Stimulated activated CD8-positive, alpha-beta memory T cell treated with anti-CD3 and anti-CD28 coated beads, Interleukin-7, amount 100 ng/mL, for 24 hours (primary cell): Measurements from ENCODE around the gene ZNF28.
"Not testable (repeated sequence)": the region's sequence is repeated elsewhere in the genome, so short reads cannot be mapped to it uniquely, and the experiment has no call there.

Experiments used
- DNase-seq: peaks from one replicate; pipeline ENCODE4 v3.0.0-alpha.2; 2020; ENCODE audit warnings: low read depth

ZNF28 gene

DNA sequence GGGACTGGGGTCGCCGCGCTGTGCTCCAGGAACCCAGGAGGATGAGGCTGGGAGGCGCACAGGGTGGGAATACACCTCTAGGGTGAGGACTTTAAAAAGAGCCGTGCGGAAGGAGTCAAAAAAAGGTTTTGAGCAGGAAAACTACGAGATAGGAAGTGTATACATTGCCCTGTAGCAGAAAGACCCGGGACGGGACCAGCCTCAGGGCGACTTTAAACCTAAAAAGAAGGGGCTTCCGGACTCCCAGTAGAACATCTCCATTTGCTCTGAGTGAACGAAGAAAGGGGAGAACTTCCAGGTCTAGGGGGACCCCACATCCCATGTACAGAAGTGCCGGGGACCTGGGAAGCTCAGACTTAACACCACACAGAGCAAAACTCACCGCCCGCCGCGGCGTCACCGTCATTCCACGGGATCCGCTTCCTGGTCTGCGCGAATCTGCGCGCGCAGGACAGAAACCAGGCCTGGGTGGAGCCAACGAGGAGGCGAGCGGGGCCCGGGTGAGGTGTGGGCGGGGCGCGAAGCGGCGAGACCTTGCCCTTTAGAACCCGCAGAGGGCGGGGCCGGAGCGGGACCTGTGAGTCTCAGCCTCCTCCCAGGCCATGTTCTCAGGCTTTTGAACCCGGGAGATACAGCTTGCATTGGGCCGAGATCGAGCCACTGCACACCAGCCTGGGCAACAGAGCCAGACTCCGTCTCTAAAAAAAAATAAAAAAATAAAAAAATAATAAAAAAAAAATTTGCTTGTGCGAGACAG, at the start of gene ZNF28:
Gene ZNF28, minus strand, starts transcription at position 430 of the 757 bp plus-strand sequence. CDS start 3,675 bp downstream, outside the sequence.
- DNase-seq: peak; percentile 40

DNA sequence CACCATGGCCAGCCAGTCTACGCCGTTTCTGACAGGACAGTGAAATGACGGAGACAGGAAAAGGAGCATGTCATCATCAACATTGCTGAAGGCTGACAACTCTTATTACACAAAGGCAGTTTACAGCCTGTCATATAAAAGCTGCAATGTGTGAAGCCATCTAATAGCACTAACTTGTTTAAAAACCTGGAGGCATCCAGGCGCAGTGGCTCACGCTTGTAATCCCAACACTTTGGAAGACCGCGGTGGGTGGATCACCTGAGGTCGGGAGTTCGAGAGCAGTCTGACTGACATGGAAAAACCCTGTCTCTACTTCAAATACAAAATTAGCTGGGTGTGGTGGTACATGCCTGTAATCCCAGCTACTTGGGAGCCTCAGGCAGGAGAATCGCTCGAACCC, 46.6 kb upstream of the ZNF28 start:
- DNase-seq: not testable (repeated sequence)

DNA sequence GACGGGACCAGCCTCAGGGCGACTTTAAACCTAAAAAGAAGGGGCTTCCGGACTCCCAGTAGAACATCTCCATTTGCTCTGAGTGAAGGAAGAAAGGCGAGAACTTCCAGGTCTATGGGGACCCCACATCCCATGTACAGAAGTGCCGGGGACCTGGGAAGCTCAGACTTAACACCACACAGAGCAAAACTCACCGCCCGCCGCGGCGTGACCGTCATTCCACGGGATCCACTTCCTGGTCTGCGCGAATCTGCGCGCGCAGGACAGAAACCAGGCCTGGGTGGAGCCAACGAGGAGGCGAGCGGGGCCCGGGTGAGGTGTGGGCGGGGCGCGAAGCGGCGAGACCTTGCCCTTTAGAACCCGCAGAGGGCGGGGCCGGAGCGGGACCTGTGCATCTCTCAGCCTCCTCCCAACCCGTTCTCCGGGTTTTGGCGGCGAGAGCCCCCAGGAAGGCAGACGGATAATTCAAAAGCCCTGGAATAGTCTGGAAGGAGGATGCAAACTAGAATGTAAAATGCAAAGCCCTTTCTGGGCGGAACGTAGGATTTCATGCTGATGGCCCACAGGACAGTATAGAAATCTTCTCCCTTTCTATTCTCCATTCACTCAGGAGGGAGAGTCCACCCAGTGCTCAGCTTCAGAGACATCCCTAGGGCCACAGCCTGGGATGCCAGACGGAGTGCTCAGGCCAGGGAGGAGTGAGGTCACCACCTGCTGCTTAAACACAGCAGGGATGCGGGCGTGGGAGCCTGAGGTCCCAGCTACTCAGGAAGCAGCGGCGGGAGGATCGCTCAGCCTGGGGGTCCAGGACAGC, 36.2 kb upstream of the ZNF28 start, which contains the start of gene ZNF468:
Gene ZNF468, minus strand, starts transcription at position 242 of the 814 bp plus-strand sequence. CDS start 3,347 bp downstream, outside the sequence.
- DNase-seq: peak; percentile 30

DNA sequence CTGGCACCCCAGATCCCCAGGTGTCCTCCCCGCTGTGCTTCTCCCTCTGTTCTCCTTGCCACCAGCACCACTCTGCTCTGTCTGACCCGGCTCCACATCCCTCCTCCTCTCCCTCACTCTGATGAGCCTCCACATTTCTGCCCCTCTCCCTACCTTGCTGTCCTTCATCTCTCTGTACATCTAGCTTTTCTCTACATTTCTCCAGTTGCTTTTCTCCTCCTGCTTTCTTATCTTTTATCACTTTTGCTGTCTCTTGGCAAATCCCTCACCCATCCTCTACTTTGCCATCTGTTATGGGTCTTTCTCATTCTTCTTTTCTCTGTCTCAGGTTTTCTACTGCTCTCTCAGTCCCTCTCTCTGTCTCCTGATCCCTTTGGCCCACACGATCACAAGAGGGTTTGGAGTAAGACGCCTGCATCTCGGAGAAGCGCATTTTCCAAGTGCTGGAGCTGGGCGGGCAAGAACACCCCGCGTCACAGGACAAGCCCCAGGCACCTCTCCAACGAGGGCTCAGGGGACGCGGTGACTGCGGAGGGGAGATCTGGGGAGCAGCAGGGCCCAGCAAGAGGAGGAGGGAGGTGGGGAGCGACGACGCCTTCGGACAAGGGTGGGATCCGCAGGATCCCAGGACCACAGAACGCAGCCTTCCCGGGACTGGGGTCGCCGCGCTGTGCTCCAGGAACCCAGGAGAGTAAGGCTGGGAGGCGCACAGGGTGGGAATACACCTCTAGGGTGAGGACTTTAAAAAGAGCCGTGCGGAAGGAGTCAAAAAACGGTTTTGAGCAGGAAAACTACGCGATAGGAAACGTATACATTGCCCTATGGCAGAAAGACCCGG, 35.3 kb upstream of the ZNF28 start:
- DNase-seq: not testable (repeated sequence)

DNA sequence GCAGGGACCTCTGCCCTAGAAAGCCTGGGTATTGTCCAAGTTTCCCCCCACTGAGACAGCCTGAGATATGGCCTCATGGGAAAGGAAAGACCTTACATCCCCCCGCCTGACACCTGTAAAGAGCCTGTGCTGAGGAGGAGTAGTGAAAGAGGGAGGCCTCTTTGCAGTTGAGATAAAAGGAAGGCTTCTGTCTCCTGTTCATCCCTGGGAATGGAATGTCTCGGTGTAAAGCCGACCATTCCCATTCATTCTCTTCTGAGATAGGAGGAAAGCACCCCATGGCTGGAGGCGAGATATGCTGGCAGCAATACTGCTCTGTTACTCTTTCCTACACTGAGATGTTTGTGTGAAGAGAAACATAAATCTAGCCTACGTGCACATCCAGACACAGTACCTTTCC, 25.9 kb upstream of the ZNF28 start:
- not testable (repeated sequence) for DNase-seq

DNA sequence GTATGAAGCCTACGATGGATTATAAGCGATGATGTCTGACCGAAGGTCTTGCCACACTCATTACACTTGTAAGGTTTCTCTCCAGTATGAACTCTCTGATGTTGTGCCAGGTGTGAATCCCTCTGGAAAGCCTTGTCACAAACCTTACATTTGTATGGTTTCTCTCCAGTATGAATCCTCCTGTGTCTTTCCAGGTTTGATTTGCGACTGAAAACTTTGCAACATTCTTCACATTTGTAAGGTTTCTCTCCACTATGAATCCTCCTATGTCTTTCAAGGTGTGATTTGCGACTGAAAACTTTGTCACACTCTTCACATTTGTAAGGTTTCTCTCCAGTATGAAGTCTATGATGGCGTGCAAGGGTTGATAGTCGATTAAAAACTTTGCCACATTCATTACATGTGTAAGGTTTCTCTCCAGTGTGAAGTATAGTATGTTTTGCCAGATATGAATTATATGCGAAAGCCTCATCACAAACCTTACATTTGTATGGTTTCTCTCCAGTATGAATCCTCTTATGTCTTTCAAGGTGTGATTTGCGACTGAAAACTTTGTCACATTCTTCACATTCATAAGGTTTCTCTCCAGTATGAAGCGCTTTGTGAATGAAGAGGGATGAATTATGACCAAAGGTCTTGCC, 19.5 kb upstream of the ZNF28 start:
- DNase-seq: not testable (repeated sequence)

DNA sequence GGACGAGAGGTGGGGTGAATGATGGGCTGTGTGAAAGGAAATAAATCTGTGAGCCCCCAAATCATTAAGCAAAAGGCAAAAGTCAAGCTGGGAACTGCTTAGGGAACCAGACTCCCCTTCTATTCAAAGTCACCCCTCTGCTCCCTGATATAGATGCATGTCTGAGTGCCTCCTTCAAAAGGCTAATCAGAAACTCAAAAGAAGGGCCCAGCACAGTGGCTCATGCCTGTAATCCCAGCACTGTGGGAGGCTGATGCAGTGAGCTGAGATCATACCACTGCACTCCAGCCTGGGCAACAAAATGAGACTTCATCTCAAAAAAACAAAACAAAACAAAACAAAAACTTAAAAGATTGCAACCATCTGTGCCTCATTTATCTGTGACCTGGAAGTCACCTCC, 12.9 kb upstream of the ZNF28 start:
- DNase-seq: not testable (repeated sequence)

DNA sequence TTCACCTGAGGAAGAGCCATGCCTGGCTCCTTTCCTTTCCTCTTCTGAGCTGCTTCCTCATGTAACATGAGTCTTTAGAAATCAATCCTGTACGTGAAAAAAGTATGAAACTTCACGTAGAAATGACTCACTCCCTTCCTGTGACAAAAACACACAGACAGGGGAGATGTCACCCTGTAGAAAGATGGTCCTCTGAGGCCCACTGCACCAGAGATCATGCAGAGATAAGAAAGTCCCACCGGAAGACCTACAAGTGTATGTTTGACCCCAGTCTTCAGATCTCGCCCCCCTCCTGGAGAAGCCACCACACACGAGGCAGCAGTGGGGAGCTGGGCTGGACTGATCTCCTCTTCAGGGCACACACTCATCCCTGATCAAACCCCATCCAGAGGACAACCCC, 12.1 kb upstream of the ZNF28 start:
- not testable (repeated sequence) for DNase-seq

DNA sequence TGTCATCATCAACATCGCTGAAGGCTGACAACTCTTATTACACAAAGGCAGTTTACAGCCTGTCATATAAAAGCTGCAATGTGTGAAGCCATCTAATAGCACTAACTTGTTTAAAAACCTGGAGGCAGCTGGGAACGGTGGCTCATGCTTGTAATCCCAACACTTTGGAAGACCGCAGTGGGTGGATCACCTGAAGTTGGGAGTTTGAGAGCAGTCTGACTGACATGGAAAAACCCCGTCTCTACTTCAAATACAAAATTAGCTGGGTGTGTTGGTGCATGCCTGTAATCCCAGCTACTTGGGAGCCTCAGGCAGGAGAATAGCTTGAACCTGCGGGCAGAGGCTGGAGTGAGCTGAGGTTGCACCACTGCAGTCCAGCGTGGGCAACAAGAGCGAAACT, 8.4 kb upstream of the ZNF28 start:
- not testable (repeated sequence) for DNase-seq

DNA sequence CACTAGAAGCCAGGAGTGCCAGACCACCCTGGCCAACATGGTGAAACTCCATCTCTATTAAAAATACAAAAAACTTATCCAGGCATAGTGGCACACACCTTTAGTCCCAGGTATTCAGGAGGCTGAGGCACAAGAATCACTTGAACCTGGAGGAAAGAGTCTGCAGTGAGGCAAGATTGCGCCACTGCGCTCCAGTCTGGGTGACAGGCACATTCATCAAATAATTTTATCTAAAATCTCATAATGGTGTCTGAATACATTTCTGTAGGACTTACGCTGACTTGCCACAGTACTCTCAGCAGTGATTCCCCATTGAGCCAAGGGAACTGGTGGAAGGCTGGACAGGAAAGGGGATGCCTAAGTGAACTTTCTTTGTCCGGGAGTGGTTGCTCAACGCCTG, 4.3 kb upstream of the ZNF28 start:
- DNase-seq: no peak

DNA sequence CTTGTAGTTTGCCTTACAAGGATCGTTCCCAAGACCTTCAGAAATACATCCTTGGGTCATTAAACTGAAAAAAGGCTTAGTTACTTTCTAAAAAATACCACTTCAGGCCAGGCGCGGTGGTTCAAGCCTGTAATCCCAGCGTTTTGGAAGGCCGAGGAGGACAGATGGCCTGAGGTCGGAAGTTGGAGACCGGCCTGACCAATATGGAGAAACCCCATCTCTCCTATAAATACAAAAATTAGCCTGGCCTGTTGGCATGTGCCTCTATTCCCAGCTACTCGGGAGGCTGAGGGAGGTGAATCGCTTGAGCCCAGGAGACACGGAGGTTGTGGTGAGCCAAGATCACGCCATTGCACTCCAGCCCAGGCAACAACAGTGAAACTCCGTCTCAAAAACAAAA, 2.2 kb upstream of the ZNF28 start:
- no peak for DNase-seq

DNA sequence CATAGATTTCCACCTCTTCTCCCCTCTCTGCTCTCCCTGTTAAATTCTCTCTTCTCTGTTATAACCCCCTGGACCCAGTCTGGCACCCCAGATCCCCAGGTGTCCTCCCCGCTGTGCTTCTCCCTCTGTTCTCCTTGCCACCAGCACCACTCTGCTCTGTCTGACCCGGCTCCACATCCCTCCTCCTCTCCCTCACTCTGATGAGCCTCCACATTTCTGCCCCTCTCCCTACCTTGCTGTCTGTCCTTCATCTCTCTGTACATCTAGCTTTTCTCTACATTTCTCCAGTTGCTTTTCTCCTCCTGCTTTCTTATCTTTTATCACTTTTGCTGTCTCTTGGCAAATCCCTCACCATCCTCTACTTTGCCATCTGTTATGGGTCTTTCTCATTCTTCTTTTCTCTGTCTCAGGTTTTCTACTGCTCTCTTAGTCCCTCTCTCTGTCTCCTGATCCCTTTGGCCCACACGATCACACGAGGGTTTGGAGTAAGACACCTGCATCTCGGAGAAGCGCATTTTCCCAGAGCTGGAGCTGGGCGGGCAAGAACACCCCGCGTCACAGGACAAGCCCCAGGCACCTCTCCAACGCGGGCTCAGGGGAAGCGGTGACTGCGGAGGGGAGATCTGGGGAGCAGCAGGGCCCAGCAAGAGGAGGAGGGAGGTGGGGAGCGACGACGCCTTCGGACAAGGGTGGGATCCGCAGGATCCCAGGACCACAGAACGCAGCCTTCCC, 795 bp downstream of the ZNF28 start:
- peak; percentile 4 for DNase-seq

DNA sequence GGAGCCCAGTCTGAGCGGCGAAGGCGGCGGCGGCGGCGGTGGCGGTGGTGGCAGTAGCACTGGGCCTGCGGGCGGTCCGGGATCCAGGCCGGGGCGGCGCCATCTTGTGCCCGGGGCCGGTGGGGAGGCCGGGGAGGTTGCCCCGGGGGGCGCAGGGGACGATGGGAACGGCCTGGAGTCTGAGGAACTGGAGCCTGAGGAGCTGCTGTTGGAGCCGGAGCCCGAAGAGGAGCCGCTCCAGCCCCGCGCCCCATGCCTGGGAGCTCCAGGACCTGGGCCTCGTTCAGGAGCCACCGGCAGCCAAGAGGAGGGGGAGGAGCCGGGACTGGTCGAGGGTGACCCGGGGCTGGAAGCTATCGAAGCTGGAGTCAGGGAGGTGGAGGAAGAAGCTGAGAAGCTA, 11.6 kb downstream of the ZNF28 start:
- no peak for DNase-seq

DNA sequence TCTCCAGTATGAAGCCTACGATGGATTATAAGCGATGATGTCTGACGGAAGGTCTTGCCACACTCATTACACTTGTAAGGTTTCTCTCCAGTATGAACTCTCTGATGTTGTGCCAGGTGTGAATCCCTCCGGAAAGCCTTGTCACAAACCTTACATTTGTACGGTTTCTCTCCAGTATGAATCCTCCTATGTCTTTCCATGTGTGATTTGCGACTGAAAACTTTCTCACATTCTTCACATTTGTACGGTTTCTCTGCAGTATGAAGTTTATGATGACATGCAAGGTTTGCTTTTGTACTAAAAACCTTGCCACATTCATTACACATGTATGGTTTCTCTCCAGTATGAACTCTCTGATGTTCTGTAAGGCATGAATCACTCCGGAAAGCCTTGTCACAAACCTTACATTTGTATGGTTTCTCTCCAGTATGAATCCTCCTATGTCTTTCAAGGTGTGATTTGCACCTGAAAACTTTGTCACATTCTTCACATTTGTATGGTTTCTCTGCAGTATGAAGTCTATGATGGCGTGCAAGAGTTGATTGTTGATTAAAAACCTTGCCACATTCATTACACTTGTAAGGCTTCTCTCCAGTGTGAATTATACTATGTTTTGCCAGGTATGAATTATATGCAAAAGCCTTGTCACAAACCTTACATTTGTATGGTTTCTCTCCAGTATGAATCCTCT, 21.3 kb downstream of the ZNF28 start:
- DNase-seq: not testable (repeated sequence)

DNA sequence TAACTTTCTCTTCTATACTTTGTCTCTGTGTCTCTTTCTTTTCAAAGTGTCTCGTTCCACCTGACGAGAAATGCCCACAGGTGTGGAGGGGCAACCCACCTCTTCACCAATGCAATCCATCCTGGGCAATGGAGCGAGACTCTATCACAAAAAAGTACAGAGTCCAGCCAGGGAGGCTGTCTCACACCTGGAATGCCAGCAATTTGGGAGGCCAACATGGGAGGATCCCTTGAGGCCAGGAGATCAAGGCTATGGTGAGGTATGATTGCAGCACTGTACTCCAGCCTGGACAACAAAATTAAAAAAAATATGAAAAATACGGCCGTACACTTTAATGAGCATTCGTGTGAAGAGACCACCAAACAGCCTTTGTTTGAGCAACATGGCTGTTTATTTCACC, 32.0 kb downstream of the ZNF28 start:
- DNase-seq: no peak

DNA sequence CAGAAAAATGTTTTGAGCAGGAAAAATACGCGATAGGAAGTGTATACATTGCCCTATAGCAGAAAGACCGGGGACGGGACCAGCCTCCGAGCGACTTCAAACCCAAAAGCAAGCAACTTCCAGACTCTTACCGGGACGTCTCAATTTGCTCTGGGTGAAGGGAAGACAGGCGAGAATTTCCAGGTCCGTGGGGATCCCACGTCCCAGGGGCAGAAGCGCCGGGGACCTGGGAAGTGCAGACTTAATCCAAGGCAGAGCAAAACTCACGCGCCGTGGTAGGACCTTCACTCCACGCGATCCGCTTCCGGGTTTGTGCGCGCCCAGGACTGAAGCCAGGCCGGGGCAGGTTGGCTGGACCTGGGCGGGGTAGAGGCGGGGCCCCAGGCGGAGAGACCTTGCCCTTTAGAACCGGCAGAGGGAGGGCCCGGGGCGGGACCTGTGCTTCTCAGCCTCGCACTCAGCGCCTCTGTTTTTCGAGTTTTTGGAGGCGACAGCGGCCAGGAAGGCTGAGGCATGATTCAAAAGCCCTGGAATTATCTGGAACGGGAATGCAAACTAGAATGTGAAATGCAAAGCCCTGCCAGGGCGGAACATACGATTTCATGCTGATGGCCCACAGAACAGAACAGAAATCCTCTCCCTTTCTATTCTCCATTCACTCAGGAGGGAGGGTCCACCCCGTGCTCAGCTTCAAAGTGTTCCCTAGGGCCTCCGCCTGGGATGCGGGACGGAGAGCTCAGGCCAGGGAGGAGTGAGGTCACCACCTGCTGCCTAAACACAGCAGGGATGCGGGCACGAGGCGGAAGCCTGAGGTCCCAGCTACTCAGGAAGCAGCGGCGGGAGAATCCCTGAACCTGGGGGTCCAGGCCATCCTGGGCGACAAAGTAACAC, 34.7 kb downstream of the ZNF28 start, which contains the start of gene ZNF600:
Gene ZNF600, minus strand, starts transcription at position 328 of the 891 bp plus-strand sequence. CDS start 7,903 bp downstream, outside the sequence.
- peak; percentile 69 for DNase-seq

DNA sequence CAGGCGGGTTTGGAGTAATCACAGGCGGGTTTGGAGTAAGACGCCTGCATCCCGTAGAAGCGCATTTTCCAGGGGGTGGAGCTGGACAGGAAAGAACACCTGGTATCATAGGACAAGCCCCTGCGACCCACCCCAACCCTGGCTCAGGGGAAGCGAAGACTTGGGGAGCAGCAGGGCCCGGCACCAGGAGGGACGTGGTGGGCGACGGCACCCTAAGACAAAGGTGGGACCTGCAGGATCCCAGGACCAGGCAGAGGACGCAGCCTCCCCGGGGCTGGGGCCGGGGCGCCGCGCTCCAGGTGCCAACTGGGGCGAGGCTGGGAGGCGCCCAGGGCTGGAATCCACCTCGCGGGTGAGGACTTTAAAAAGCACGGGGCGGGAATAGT, 35.4 kb downstream of the ZNF28 start:
- no peak for DNase-seq

DNA sequence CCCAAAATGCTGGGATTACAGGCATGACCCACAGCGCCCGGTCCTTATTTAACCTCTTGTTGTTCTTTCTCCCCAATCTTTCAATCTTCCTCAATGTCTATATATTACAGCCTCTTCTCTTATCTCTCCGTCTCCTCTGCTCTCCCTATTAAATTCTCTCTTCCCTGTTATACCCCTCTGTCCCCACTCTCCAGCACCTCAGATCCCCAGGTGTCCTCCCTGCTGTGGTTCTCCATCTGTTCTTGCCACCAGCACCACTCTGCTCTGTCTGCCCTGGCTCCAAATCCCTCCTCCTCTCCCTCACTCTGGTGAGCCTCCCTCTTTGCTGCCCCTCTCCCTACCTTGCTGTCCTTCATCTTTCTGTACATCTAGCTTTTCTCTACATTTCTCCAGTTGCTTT, 35.9 kb downstream of the ZNF28 start:
- DNase-seq: no peak

DNA sequence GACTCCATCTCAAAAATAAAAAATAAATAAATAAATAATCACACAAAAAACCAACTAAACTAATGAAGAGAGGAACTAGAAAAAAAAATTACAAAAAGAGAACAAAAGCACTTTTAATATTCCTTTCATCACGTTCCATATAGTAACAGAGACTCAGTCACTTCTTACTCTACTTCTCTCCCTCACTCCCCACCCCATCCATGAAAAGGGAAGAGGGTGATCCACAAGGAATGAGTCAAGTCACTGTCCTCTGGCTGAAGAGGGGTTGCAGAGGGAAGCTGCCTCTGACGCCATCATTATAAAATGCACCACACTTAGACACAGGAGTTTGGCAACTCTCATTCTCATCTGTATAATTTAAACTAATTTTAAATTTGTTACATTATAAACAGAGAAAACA, 38.6 kb downstream of the ZNF28 start:
- not testable (repeated sequence) for DNase-seq
